GM12878 (cell line): Measurements from ENCODE around the gene SLC25A51.

Experiments used
- CBX3 ChIP-seq: fragments of 200-600 bp; sonication (generic); IDR thresholded peaks from 2 replicates; pipeline ENCODE4 v1.6.1; 2016; ENCODE audit warnings: low read depth, borderline replicate concordance
- CHD1 ChIP-seq: IDR thresholded peaks from 2 replicates; pipeline ENCODE4 v1.6.1; 2012; ENCODE audit warnings: low read depth, low read length, improper control_type of control experiment
- SMAD5 ChIP-seq: IDR thresholded peaks from 2 replicates; pipeline ENCODE4 v1.6.1; 2016; ENCODE audit warnings: antibody characterized with exemption, low read depth
- SMARCA5 ChIP-seq: fragments of 450-650 bp; IDR thresholded peaks from 2 replicates; pipeline ENCODE4 v1.6.1; 2017; ENCODE audit warnings: mild to moderate bottlenecking
- TF ChIP-seq, protein P1 (sequence below): IDR thresholded peaks from 2 replicates; pipeline ENCODE4 v1.6.1; 2011; ENCODE audit warnings: low read depth, mild to moderate bottlenecking, low read length, moderate library complexity, borderline replicate concordance; ENCODE audit errors: extremely low read depth
- TF ChIP-seq, protein P2 (sequence below): IDR thresholded peaks from 2 replicates; pipeline ENCODE4 v1.6.1; 2011; ENCODE audit warnings: low read depth, low read length, improper control_type of control experiment, borderline replicate concordance
- TF ChIP-seq, protein P3 (sequence below), 3 experiments: IDR thresholded peaks in 2 of 3; conservative IDR thresholded peaks in 1 of 3; 2 replicates each; pipeline ENCODE4 v1.5.1; 2011; ENCODE audit warnings: low read depth in 3 of 3, low read length in 3 of 3, mild to moderate bottlenecking in 3 of 3, control low read depth in 2 of 3, moderate library complexity in 2 of 3, inconsistent platforms in 1 of 3, mixed read lengths in 1 of 3; ENCODE audit not compliant: control insufficient read depth in 2 of 3, insufficient read depth in 1 of 3; ENCODE audit errors: extremely low read depth in 1 of 3

DNA sequence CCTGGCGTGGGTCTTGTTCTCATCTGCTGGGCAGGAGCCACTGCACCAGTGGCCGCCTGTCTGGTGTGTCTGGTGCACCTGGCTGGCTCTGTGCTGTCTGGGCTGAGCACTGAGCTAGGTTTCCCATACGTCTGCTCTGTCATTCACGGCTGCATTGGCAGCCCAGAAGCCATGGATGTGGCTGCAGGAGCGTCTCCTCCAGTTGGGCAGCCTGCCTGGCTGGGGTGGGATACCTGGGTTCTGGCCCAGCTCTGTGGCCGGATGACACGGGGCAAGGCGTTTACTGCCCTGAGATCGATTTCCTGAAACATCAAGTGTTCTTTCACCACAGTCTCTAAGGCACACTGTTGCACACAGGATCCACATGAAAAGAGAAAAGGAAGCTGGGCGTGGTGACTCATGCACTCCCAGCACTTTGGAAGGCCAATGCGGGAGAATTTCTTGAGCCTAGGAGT is 25.5 kb upstream of the SLC25A51 start:
- TF ChIP-seq SMAD5 = no peak
- no peak for TF ChIP-seq SMARCA5
- no peak for TF ChIP-seq CHD1
- TF ChIP-seq, protein P1, sequence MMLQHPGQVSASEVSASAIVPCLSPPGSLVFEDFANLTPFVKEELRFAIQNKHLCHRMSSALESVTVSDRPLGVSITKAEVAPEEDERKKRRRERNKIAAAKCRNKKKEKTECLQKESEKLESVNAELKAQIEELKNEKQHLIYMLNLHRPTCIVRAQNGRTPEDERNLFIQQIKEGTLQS = no peak
- TF ChIP-seq, protein P2, sequence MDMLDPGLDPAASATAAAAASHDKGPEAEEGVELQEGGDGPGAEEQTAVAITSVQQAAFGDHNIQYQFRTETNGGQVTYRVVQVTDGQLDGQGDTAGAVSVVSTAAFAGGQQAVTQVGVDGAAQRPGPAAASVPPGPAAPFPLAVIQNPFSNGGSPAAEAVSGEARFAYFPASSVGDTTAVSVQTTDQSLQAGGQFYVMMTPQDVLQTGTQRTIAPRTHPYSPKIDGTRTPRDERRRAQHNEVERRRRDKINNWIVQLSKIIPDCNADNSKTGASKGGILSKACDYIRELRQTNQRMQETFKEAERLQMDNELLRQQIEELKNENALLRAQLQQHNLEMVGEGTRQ = no peak
- no peak for TF ChIP-seq CBX3
- TF ChIP-seq, protein P3, sequence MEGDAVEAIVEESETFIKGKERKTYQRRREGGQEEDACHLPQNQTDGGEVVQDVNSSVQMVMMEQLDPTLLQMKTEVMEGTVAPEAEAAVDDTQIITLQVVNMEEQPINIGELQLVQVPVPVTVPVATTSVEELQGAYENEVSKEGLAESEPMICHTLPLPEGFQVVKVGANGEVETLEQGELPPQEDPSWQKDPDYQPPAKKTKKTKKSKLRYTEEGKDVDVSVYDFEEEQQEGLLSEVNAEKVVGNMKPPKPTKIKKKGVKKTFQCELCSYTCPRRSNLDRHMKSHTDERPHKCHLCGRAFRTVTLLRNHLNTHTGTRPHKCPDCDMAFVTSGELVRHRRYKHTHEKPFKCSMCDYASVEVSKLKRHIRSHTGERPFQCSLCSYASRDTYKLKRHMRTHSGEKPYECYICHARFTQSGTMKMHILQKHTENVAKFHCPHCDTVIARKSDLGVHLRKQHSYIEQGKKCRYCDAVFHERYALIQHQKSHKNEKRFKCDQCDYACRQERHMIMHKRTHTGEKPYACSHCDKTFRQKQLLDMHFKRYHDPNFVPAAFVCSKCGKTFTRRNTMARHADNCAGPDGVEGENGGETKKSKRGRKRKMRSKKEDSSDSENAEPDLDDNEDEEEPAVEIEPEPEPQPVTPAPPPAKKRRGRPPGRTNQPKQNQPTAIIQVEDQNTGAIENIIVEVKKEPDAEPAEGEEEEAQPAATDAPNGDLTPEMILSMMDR (IDR thresholded peaks at IDR 0.05 in 2 of 3, conservative IDR thresholded peaks at IDR 0.05 in 1 of 3; ENCODE audit: control insufficient read depth in 2 of 3, extremely low read depth in 1 of 3, insufficient read depth in 1 of 3, low read depth in 3 of 3, low read length in 3 of 3) = no peak
